ENCODE measurements around the gene CCDC40.

CCDC40 gene

DNA sequence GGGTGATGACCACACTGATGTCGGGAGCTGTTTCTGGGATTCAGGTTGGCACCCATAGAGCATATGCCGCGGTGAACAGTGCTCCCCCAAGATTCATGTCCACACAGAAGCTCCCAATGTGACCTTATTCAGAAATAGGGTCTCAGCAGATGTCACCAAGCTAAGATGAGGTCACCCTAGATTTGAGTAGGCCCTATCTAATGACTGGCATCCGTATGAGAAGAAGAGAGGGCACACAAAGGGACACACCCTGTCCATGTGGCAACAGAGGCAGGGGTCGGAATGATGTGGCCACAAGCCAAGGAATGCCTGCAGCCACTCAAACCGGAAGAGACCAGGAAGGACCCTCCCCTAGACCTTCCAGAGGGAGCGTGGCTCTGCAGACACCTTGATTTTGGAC, 36.3 kb upstream of the CCDC40 start:
- DNase-seq (ENCODE audit: low read depth): no peak

DNA sequence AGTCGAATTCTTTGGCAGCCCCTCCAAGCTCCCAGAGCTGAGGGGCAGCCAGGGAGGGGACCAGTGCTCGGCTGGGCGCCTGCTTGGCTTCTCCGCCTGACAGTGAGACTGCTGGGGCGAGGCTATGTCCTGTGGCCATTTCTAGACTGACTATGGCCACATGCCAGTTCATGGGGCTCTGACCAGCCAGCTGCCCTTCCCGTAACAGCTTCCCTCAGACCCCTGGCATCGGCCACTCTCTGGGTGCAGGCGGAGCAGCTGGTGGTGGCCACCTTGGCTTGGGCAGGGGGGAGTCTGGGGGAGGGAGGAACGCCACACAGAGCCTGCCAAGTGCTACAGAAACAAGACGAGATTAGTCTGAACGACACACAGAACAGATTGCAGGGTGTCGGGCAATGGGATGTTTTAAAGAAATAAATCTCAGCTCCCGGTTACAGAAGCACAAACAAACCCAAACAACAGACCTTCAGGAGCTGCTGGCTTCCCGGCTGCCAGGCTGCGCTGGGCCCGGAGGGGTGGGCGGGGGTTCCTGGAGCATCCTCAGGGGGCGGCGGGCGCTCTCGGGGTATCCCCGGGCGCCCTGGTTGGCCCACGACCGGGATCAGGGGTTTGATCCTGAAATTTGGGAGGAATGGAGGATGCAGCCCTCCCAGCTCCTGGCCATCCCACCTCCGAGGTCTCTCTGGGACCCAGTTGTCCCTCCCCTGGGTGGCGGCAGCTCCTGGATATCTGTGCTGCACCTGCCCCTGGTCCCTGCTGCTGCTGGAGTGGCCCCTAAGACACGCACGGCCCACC, 35.3 kb upstream of the CCDC40 start:
- DNase-seq (ENCODE audit: low read depth): no peak

DNA sequence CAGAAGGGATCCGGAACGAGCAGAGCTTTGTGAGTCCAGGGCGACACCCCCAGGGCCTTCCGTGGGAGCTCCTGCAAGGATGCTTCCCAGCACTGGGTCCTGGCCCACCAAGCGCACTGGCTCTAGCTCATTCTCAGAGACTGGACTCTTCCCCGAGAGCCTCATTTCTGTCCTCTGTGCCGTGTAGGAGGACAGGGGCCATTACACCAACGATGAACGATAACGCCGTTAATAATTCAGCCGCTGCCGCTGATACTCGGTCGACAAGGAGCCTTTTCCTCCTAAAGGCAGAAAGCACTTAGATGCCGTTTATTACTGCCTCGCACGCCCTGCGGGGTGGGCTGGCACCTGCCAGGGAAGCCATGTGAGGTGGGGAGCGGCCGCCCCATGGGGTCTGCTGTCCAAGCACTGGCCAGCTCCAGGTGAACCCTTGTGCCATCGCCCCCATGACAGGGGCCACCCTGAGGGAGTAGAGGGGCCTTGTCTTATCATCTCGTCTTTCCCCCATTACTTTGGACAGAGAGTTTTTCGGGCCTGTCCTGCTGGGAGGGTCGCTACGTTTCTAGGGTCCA, 34.3 kb upstream of the CCDC40 start:
- DNase-seq (ENCODE audit: low read depth): no peak

DNA sequence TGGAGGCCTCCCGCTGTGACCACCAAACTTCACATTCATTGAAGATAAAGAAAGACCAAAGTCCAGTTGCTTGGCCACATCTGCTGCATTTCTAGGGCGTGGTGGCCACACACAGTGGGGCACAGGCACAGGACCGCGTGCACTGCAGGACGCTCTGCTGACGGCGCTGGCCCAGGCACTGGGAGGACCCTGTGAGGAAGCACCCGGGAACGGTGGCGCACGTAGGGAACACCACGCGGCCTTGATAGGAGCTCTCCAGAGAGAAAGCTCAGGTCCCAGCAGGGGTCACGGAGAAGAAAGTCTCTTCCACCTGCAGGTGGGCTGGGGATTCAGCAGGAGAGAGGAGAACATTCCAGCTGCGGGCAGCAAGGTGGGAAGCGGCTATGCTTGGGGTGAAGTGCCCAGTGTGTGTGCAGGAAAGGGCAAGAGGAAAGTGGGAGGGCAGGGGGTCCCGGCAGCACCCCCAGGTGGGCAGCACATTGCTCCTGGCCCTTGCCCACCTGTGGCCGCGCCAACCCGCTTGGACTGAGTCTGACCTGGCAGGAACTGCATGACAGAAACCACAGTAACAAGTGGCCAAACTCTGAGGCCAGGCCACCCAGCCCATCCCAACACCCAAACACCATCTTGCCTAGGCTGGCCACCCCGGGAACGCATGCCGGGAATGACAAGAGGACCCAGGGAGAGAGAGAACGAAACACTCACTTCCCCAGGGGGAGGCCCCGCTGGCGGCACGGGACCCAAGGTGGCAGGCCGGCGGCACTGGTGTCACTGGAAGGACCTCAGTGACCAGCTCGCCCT, 33.6 kb upstream of the CCDC40 start:
- no peak for DNase-seq (ENCODE audit: low read depth)

DNA sequence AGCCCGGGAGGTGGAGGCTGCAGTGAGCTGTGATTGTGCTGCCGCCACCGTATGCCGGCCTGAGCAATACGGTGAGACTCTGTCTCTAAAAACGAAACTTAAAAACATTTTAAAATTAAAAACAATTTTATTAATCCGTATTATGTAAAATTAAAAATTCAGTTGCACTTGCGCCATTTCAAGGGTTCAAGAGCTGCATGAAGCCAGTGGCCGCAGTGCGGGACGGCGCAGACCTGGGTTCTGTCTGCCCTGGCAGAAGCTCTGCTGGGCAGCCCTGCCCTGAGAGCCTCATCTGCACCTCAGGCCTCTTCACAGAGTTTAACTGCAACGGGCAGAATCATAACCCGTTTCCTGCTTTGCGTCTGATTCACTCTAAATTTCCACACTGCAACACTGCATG, 32.5 kb upstream of the CCDC40 start:
- no peak for DNase-seq (ENCODE audit: low read depth)

DNA sequence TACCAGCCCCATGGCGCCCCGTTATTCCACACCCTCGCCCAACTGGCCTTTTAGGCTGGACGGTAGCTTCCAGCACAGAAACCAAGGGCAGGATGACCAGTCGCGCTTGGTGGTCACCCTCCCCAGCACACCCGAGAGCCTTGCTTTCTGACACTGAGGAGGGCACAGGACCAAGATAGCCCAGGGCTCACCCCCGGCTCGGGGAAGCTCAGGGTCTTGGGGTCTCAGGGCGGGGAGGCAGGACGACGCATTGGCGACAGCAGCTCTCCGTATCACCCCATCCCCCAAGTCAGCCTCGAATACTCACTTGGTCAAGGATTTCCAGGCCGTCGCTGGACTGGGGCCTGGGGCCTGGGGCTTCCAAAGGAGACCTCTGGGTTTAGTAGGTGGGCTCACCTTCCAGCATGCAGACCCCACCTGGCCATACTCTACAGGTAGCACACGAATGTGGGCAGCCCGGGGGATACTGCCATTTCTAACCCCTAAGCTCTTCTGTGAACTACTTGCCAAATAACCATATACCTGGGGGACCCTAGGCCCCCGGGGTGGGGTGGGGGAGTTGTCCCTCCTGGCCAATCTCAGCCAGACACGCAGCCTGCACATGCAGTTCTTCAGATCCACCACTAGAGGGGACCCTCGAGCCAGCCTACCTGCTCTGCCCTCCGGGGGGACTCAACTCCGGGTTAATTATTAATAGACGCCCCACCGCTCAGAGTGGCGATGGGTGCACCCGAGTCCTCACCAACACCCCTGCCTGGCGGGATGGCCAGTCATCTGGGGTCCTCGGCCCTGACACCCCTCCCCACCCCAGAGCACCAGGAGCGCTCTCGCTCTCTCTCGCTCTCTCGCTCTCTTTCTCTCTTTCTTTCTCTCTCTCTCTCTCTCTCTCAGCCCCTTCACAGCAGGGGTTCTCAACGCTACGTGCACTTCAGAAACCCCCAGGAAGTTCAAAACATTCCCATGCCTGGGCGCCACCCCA, 30.8 kb upstream of the CCDC40 start:
- no peak for DNase-seq (ENCODE audit: low read depth)

DNA sequence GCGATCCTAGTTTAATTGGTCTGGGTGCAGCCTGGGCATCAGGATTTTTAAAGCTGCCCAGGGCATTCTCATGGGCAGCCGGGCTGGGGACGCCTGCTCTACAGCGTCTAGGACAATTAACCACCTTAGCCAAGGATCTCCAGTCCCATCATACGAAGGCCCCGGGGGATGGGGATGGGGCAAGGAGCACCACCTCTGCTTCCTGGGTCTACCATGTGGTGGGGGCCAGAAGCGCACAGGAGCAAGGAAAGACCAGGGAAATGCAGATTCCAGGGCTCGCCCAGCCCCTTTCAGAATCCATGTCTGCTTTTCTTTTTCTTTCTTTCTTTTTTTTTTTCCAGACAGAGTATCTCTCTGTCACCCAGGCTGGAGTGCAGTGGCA, 30.1 kb upstream of the CCDC40 start:
- DNase-seq (ENCODE audit: low read depth): no peak

DNA sequence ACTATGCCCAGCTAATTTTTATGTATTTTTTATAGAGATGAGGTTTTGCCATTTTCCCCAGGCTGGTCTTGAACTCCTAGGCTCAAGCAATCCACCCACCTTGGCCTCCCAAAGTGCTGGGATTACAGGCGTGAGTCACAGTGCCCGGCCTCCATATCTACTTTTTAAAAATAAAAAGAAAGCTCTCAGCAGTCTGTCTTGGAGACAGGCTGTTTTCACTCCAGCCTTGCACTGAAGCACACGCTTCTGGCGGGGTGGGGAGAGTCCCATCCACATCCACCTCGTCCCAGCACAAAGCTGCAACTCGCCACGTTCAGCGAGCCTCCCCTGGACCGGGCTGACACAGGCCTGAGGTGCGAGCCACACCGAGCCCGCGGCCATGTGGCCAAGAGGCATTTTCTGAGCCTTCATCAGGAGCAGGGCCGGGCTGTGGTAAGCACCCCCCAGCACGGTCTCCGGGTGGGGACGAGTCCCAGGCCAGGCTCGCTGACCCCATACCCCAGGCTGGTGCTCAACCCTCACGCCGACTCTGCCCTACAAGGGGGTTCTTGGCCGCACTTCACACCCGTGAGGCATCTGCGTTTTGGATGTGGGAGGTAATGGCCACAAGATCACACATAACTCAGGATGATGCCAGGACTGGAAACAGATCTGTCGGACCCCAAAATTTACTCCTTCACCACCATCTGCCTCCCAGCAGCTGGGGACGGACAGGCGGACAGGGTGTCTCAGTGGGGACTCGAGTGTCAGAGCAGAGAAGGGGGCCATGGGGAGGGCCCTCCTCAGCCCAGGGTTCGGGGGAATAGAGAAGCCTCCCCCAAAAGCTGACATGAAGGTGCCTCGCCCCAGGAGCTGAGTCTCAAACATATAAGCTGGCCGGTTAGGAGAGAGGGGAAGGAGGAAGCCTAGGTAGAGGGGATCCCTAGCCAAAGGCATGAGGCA, 29.4 kb upstream of the CCDC40 start:
- no peak for DNase-seq (ENCODE audit: low read depth)

DNA sequence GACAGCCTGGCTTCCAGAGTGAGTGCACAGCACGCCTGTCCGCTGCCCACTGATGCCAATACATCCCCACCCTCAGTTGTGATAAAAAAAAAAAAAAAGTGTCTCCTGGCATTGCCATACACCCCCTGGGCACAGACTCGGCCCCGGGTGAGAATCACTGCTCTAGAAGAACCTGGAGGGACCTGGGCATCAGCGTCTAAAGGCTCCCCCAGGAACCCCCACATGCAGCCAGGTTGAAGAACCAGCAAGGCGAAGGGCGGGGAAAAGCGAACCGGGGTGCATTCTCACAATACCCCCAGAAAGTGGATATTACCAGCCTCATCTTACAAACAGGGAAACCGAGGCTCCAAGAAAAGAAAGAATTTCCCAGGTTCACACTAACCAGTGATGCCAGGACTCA, 28.5 kb upstream of the CCDC40 start:
- DNase-seq (ENCODE audit: low read depth): no peak

DNA sequence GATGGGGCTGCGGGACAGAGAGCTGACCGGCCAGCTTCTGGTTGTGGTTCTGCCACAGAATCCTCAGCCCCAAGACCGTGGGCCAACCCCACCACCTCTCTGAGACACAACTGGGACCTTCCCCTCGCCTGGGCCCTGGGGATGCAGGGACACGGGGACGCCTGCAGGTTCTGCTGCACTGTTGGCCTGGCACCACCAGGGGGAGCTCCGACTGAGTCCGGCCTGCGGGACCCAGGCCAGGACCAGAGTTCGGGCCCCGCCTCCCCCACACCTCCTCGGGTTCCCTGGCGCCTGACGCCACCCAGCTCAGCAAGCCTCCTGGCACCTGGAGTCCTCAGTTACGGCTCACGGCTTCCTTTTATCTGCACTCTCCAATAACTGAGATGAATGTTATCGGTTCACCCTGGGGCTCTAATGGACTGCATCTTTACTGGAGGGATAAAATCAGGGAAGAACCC, 28.0 kb upstream of the CCDC40 start:
- DNase-seq (ENCODE audit: low read depth): no peak

DNA sequence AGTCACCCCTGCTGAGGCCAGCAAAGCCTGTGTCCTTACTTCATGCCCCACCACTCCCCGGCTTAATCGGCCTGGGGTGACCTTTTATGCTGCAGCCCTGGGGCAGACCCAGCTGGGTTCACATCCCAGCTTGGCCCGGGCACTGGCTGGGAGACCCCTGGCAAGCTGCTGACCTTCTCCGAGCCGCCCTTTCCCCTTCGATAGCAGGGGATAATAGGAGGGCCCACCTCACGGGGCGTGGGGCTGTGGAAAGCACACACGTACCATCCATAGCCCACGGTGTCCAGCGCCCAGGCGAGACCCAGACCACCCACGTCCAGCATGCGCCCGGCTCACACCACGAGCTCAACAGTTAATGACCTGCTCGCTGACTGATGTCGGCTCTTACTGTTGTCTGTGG, 27.6 kb upstream of the CCDC40 start:
- DNase-seq (ENCODE audit: low read depth): no peak

DNA sequence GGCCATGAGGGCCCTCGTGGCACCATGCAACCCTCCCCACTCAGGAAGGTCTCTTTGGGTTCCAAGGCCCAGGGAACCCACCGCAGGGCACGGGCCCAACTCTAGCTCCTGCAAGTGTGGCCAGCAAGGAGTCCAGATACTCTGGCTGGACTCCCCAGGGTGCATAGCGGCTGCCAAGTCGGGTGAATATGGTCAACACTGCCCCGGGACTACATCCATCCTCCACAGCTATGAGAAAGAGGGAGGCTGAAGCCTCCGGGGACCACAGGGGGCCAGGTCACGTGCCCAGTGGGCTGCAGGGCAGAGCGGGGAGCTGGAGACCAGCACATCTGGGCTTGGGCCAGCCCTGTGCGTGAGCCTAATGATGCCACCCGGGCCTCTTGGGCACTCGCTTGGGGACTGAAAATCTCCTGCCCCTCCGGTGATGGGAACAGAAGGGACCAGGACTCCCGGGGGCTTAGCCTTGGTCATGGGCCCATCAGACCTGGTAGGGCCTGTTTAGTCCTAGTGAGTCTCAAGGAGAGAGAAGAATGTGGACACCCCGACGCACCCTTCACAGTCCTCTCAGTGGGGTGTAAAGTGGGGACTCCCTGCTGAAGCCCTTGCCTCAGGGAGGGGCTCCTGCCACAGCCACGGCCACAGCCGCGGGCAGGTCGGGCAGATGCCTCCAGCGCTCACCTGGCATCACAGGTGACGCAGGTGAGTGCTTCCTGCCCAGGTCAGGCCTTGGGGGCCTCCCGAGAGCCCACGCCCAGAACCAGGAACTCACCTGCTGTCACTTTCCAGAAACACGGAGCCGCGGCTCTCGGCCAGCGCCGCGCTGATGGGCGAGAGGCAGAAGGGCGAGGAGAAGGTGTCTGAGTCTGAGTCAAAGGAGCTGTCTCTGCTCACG, 26.8 kb upstream of the CCDC40 start:
- no peak for DNase-seq (ENCODE audit: low read depth)

DNA sequence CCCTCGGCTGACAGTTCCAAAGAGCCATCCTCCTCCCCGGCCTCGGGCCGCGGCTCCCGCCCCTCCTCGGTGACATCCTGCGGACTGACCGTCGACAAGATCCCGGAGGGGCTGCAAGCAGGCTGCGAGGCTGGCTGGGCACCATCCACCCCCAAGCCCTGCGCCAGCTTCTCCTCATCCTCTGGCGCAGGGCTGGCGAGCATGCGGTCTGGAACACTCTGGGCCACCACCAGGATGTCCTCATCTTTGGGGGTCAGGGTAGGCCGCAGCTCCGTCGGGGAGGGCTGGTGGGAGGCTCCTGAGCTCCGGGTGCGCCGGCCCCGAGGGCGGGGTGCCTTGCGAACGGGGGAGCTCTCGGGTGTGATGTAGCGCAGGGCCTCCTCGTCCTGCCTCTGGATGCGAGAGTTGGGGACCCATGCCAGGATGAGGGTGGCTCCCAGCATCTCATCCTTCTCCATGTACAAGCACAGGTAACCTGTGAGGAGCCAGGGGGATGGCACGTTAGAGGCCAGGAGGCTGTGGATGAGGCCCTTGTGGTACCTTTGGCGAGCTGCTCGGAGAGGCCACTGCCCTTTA, 26.1 kb upstream of the CCDC40 start:
- DNase-seq (ENCODE audit: low read depth): no peak

DNA sequence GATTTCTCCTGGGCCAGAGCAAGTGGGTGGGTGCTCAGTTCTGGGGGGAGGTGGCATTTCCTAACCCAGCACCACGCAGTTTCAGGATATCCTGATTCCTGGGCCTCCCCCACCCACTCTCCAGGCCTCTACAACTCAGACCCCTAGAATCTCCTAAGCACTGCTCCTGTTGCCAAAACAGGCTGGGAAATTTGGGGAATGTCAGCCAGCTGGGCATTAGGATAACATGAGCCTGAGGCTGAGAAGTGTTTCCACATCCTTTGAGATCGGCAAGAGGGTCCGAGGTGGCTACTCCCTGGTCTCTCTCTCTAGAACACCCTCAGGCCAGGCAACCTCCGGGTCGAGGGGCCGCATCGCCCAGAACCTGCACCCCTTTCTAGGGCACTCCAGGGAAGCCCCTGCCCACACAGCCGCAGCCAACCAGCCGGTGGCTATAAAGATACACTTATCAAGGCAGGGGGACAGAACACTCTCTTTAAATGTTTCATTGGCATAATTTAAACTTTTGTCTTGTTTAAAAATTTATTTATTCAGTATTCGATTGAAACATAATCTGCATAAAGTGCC, 24.4 kb upstream of the CCDC40 start:
- no peak for DNase-seq (ENCODE audit: low read depth)

DNA sequence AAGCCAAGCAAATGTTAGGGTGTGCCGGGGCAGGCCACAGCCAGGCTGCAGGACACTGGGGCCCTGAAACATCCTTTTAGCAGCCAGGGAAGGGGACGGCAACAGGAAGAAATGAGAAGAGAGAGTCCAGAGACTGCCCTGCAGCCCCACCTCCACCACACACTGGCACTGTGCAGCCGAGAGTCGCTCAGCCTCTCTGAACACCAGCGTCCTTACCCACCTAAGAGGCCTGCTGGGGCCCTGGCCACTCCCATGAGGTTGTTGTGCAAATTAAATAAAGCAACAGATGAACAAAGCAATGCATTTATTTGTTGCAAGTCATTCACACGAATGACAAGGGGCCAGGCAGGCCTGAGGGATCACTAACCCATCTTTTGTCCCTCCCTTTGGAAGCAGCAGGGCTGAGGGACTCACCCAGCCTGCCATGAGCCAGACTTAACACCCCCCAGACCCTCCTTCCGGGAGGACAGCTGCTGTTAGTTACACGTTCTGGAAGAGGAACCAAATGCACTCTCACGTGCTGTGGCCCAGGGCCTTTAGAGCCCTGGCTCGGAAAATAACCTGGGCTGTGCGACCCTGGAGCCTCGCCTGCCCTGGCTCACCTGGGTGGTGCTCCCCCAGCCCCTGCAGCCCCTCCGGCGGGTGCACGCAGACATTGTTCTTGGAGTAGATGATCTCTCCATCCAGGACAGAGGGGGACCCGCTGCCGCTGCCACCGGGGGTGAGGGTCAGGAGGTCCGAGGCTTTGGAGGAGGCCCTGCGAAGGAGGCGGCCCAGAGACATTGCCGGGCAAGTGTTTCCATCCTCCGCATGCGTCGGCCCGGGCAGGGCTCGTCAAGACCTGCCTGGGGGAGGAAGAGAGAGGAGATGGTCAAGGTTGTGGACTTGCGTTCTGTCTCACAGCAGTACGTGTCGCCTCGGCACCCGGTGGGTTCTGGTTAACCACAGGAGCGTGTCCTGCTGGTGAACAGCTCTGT, 23.4 kb upstream of the CCDC40 start:
- no peak for DNase-seq (ENCODE audit: low read depth)

DNA sequence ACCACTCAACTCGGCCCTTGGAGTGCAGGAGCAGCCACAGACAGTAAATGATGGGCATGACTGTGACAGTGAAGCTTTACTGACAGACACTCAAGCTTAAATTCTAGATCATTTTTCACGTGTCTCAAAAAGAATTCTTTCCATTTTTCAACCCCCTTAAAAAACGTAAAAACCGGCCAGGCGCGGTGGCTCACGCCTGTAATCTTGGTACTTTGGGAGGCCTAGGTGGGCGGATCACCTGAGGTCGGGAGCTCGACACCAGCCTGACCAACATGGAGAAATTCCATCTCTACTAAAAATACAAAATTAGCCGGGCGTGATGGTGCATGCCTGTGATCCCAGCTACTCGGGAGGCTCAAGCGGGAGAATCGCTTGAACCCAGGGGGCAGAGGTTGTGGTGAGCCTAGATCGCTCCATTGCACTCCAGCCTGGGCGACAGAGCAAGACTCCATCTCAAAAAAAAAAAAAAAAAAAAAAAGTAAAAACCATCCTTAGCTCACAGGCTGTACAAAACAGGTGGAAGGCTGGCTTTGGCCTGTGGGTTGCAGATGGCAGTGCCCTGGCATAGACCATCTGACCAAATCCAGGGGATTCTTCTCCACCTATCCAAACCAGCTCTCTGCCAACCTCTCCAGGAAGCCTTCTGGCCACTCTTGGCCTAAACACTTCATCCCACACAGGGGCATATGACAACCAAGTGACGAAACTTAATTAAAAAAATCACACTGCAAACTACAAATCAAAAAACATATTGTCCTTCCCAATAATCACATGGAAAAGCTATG, 19.0 kb upstream of the CCDC40 start:
- no peak for DNase-seq (ENCODE audit: low read depth)
